Measurements from ENCODE around the gene DLGAP1. TPM values are rescaled to one million over a fixed set of nuclear protein-coding genes. Genes with fewer than 3 reads are reported as not detected.

Gene DLGAP1
- total and polyA plus RNA-seq, 2 of the 4 experiments (the other 2 are of a cell fraction): under 0.01 to 0.09 TPM

DNA sequence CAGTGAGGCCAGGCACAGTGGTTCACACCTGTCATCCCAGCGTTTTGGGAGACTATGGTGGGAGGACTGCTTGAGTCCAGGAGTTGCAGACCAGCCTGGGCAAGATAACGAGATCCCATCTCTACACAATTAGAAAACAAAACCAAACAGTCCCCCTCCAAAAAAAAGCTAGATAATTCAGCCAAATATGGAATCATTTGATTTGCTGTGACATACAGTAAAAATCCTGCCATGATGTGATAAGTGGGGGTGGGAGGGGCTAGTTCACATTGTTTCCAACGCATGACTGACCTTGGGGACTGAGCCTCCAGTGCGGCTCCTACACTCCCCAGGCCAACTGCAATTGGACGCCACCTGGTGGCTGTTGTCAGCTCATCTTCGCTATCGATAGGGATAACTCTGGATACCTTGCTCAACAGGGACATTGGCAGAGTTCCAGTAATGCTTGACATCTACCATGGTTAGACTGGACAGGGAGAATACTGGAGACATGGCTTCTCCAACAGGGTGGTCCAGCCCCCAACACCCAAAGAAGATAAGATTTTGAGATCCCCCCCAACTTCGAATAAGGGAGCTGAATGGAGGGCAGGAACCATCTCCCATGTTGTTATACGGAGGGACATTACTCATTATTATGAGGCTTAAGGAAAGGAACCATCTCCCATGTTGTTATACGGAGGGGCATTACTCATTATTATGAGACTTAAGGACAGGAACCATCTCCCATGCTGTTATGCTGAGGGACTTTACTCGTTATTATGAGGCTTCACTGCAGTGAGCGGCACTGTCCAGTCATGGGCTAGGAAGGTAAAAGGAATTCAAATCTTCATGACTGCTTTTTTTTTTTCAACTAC lies 869.2 kb downstream of the DLGAP1 start:
- H2AFZ ChIP-seq (replicated peaks; ENCODE audit: low read length, poor library complexity): peak overlapping the region; percentile 9
- H3K4ac ChIP-seq (ENCODE audit: low read depth, low read length): no peak overlapping the region
- TF ChIP-seq, protein P1, sequence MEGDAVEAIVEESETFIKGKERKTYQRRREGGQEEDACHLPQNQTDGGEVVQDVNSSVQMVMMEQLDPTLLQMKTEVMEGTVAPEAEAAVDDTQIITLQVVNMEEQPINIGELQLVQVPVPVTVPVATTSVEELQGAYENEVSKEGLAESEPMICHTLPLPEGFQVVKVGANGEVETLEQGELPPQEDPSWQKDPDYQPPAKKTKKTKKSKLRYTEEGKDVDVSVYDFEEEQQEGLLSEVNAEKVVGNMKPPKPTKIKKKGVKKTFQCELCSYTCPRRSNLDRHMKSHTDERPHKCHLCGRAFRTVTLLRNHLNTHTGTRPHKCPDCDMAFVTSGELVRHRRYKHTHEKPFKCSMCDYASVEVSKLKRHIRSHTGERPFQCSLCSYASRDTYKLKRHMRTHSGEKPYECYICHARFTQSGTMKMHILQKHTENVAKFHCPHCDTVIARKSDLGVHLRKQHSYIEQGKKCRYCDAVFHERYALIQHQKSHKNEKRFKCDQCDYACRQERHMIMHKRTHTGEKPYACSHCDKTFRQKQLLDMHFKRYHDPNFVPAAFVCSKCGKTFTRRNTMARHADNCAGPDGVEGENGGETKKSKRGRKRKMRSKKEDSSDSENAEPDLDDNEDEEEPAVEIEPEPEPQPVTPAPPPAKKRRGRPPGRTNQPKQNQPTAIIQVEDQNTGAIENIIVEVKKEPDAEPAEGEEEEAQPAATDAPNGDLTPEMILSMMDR (conservative IDR thresholded peaks at IDR 0.05; ENCODE audit: low read depth, low read length): peak; percentile 68
- TF ChIP-seq POLR2A (IDR thresholded peaks at IDR 0.05; ENCODE audit: low read depth, low read length): no peak
- TF ChIP-seq CHD1 (IDR thresholded peaks at IDR 0.05; ENCODE audit: low read depth, low read length): no peak
- no peak for TF ChIP-seq RFX5 (IDR thresholded peaks at IDR 0.05; ENCODE audit: low read depth, low read length)
- peak; percentile 80 for TF ChIP-seq SMC3 (IDR thresholded peaks at IDR 0.05; ENCODE audit: low read depth, low read length)
- peak; percentile 36; the same call in 1 of the 2 replicates for TF ChIP-seq MXI1 (IDR thresholded peaks at IDR 0.05; ENCODE audit: borderline replicate concordance, low read depth, low read length)
- TF ChIP-seq CEBPB (IDR thresholded peaks at IDR 0.05; ENCODE audit: low read depth, low read length): peak; percentile 73
- TF ChIP-seq, protein P2, sequence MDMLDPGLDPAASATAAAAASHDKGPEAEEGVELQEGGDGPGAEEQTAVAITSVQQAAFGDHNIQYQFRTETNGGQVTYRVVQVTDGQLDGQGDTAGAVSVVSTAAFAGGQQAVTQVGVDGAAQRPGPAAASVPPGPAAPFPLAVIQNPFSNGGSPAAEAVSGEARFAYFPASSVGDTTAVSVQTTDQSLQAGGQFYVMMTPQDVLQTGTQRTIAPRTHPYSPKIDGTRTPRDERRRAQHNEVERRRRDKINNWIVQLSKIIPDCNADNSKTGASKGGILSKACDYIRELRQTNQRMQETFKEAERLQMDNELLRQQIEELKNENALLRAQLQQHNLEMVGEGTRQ (IDR thresholded peaks at IDR 0.05; ENCODE audit: low read depth, low read length): no peak
- no peak for TF ChIP-seq MAFK (IDR thresholded peaks at IDR 0.05; ENCODE audit: low read depth, low read length)
- peak; percentile 64; the same call in 1 of the 2 replicates for TF ChIP-seq MAZ (IDR thresholded peaks at IDR 0.05; ENCODE audit: borderline replicate concordance, low read depth, low read length)
- no peak for TF ChIP-seq NFE2L2 (IDR thresholded peaks at IDR 0.05; ENCODE audit: low read depth, low read length)
- TF ChIP-seq RAD21 (IDR thresholded peaks at IDR 0.05; ENCODE audit: low read length): peak; percentile 71
- no peaks in the 10 kb centered on the region for H3K27me3 ChIP-seq (ENCODE audit: control insufficient read depth, insufficient read depth, low read length)
- no peak overlapping the region for H3K9ac ChIP-seq (ENCODE audit: low read depth, low read length)
- POLR2A ChIA-PET (ENCODE audit: unreplicated experiment): interaction anchor here (0.6 to 1.0 kb wide), 3 partner anchors 8 to 85 kb away, joined by 3 to 4 read pairs (median 3); no protein-coding TSS in a partner anchor
- in situ Hi-C loops (cut with MboI; ENCODE audit: low sequenced_read_pairs): no loop called here
- no TSS peak for BruUV-seq (replicated peaks)
- H2BK5ac ChIP-seq (ENCODE audit: low read depth, low read length, poor library complexity, severe bottlenecking): no peak overlapping the region
- H4K91ac ChIP-seq (ENCODE audit: insufficient read depth, low read depth, low read length): no peak overlapping the region
- H4K8ac ChIP-seq (ENCODE audit: low read depth in 2 of 2, low read length in 2 of 2): no peak overlapping the region
- no peaks in the 10 kb centered on the region for H3K9me3 ChIP-seq (ENCODE audit: control insufficient read depth, insufficient read depth, low read length)
- H2BK20ac ChIP-seq (ENCODE audit: low read depth, low read length): no peak overlapping the region
- no peak overlapping the region for H3K14ac ChIP-seq (replicated peaks; ENCODE audit: low read depth, low read length)
- peaks cover 4% of the 10 kb centered on the region for H3K9me1 ChIP-seq (ENCODE audit: insufficient read depth, low read length)
- 0 out of 2 replicates have a peak overlapping the region, but pooled peaks have one; percentile 31 for H3K18ac ChIP-seq (ENCODE audit: low read depth, low read length)
- dilution Hi-C loops (cut with HindIII; ENCODE audit: low sequenced_read_pairs, unreplicated experiment): no loop called here
- no peaks in the 10 kb centered on the region for H4K20me1 ChIP-seq (ENCODE audit: insufficient read depth, low read length)
- H3K36me3 ChIP-seq (ENCODE audit: control insufficient read depth, insufficient read depth, low read length): no peaks in the 10 kb centered on the region
- H3K4me3 ChIP-seq (ENCODE audit: insufficient read depth, low read depth, low read length): no peak overlapping the region
- H2BK120ac ChIP-seq (ENCODE audit: low read depth, low read length): no peak overlapping the region
- H3K23ac ChIP-seq (ENCODE audit: low read depth, low read length): no peak overlapping the region
- WGBS, 2 experiments (ENCODE audit: extremely low coverage in 2 of 2, insufficient read length in 1 of 2): 30% methylated on average over 4 of the region's 12 CpGs; no CpG with 5 or more reads in 1 of the 2 experiments
- no peak overlapping the region for H2BK15ac ChIP-seq (ENCODE audit: low read depth, low read length)
- no peak overlapping the region for H3K56ac ChIP-seq (ENCODE audit: extremely low read depth, insufficient read depth, low read length)
- peak overlapping the region; percentile 24; the same call in 1 of the 2 replicates for H2AK5ac ChIP-seq (ENCODE audit: low read depth, low read length)
- ATAC-seq (ENCODE audit: low read depth): peak; percentile 91
- CTCF ChIA-PET: interaction anchor here (0.6 to 1.5 kb wide), 7 partner anchors 8 to 132 kb away, joined by 3 to 10 read pairs (median 4); no protein-coding TSS in a partner anchor
- DNase-seq: peak; percentile 78
- intact Hi-C loops (cut with micrococcal nuclease): loop anchor here (2.0 kb wide), 1 partner anchor 131 kb away; no protein-coding TSS in a partner anchor
- no peak overlapping the region for H3K27ac ChIP-seq (ENCODE audit: insufficient read depth, low read length)
- no peaks in the 10 kb centered on the region for H3K79me1 ChIP-seq (ENCODE audit: low read depth in 1 of 2, low read length in 2 of 2)
- H3K4me2 ChIP-seq (ENCODE audit: low read depth, low read length): no peak overlapping the region
- H4K5ac ChIP-seq (ENCODE audit: low read depth, low read length): no peak overlapping the region
- no peak overlapping the region for H2AK9ac ChIP-seq (replicated peaks; ENCODE audit: low read depth, low read length, poor library complexity)
- peaks cover 5% of the 10 kb centered on the region for H3K4me1 ChIP-seq (ENCODE audit: control insufficient read depth, insufficient read depth, low read length)
